Measurements from ENCODE around the gene CARD10.

Gene CARD10

GRCh38 chr22:37519268-37520195 is at the start of gene CARD10:
Gene CARD10, minus strand, starts transcription at chr22:37519415. Its CDS starts 215 bp downstream, at chr22:37519200.
- no peak for DNase-seq (ENCODE audit: low read depth)

- no peak for DNase-seq (ENCODE audit: low read depth)
Measured at GRCh38 chr22:37568448-37569008, 49.3 kb upstream of the CARD10 start.

- no peak for DNase-seq (ENCODE audit: low read depth)
Measured at GRCh38 chr22:37568012-37568411, 48.8 kb upstream of the CARD10 start.

- peak; percentile 86 for DNase-seq (ENCODE audit: low read depth)
Measured at GRCh38 chr22:37566903-37567798, 47.9 kb upstream of the CARD10 start.

- DNase-seq (ENCODE audit: low read depth): peak; percentile 16
Measured at GRCh38 chr22:37566329-37566837, 47.2 kb upstream of the CARD10 start.

- DNase-seq (ENCODE audit: low read depth): no peak
Measured at GRCh38 chr22:37565830-37566229, 46.6 kb upstream of the CARD10 start.

- DNase-seq (ENCODE audit: low read depth): no peak
Measured at GRCh38 chr22:37564111-37564711, 45.0 kb upstream of the CARD10 start.

GRCh38 chr22:37563153-37564081 is 44.2 kb upstream of the CARD10 start:
- no peak for DNase-seq (ENCODE audit: low read depth)

- no peak for DNase-seq (ENCODE audit: low read depth)
Measured at GRCh38 chr22:37562049-37562875, 43.0 kb upstream of the CARD10 start.

GRCh38 chr22:37561212-37562048 is 42.2 kb upstream of the CARD10 start:
- DNase-seq (ENCODE audit: low read depth): peak; percentile 61

GRCh38 chr22:37560608-37561211 is 41.5 kb upstream of the CARD10 start:
- DNase-seq (ENCODE audit: low read depth): no peak

GRCh38 chr22:37559901-37560607 is 40.8 kb upstream of the CARD10 start, which contains the start of gene CDC42EP1:
Gene CDC42EP1, plus strand, starts transcription at chr22:37560480. Its CDS starts 5,870 bp downstream, at chr22:37566350.
- no peak for DNase-seq (ENCODE audit: low read depth)

GRCh38 chr22:37559521-37559900 is 40.3 kb upstream of the CARD10 start:
- DNase-seq (ENCODE audit: low read depth): no peak

GRCh38 chr22:37558815-37559214 is 39.6 kb upstream of the CARD10 start:
- DNase-seq (ENCODE audit: low read depth): no peak

- DNase-seq (ENCODE audit: low read depth): no peak
Measured at GRCh38 chr22:37557321-37558001, 38.2 kb upstream of the CARD10 start.

- no peak for DNase-seq (ENCODE audit: low read depth)
Measured at GRCh38 chr22:37556710-37557109, 37.5 kb upstream of the CARD10 start.

- no peak for DNase-seq (ENCODE audit: low read depth)
Measured at GRCh38 chr22:37555029-37555428, 35.8 kb upstream of the CARD10 start.

All from stimulated activated CD8-positive, alpha-beta memory T cell treated with anti-CD3 and anti-CD28 coated beads, Interleukin-15, amount 100 ng/mL, for 1 hour (primary cell).